ENCODE results near the gene ANKRD33B.

DNA sequence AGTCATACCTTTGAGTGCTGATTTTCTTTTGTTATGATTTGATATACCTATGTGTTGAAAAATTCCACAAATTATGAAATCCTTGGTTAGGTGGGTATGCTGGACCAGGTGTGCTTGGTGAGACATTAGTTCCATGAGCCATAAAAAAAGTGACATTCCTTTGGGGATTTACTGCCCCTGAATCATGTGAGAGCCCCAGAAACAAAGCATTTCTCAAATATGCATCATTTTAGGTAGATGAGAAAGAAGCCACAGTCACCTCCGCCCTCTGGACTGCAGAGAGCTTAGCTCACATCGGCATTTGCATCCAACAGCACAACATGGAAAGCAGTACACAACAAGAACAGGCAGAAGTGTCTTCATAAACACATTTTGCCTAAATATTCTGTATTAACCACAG is 141.9 kb downstream of the ANKRD33B start:
- TF ChIP-seq CTCF (optimal IDR thresholded peaks at IDR 0.05 in 1 of 3, IDR thresholded peaks at IDR 0.05 in 1 of 3, conservative IDR thresholded peaks at IDR 0.05 in 1 of 3; ENCODE audit: extremely low read depth in 1 of 3, insufficient read depth in 2 of 3, low read length in 3 of 3) (no peak), EZH2 (IDR thresholded peaks at IDR 0.05; ENCODE audit: low read length) (no peak)

Data from keratinocyte (primary cell).